HCT116 (cell line): ENCODE measurements around the gene PHF1.

Experiments
- POLR2A ChIP-seq: IDR thresholded peaks from 2 replicates; pipeline ENCODE4 v1.7.0; 2011; ENCODE audit warnings: borderline replicate concordance; ENCODE audit not compliant: insufficient read depth, insufficient read length; ENCODE audit errors: extremely low read depth
- TF ChIP-seq, protein P1 (sequence below), 3 experiments: fragments of 200-600 bp in 1 of 3; sonication (generic) in 1 of 3; IDR thresholded peaks in 2 of 3; conservative IDR thresholded peaks in 1 of 3; 2 replicates each; pipeline ENCODE4 v1.5.1; 2012 to 2017; ENCODE audit warnings: low read depth in 2 of 3, low read length in 2 of 3, antibody characterized with exemption in 1 of 3, borderline replicate concordance in 1 of 3, control low read depth in 1 of 3, mild to moderate bottlenecking in 1 of 3, mixed read lengths in 1 of 3, mixed run types in 1 of 3, moderate library complexity in 1 of 3; ENCODE audit not compliant: insufficient read depth in 1 of 3

- TF ChIP-seq, protein P1, sequence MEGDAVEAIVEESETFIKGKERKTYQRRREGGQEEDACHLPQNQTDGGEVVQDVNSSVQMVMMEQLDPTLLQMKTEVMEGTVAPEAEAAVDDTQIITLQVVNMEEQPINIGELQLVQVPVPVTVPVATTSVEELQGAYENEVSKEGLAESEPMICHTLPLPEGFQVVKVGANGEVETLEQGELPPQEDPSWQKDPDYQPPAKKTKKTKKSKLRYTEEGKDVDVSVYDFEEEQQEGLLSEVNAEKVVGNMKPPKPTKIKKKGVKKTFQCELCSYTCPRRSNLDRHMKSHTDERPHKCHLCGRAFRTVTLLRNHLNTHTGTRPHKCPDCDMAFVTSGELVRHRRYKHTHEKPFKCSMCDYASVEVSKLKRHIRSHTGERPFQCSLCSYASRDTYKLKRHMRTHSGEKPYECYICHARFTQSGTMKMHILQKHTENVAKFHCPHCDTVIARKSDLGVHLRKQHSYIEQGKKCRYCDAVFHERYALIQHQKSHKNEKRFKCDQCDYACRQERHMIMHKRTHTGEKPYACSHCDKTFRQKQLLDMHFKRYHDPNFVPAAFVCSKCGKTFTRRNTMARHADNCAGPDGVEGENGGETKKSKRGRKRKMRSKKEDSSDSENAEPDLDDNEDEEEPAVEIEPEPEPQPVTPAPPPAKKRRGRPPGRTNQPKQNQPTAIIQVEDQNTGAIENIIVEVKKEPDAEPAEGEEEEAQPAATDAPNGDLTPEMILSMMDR (IDR thresholded peaks at IDR 0.05 in 2 of 3, conservative IDR thresholded peaks at IDR 0.05 in 1 of 3; ENCODE audit: borderline replicate concordance in 1 of 3, insufficient read depth in 1 of 3, low read depth in 2 of 3, low read length in 2 of 3) = no peak
- TF ChIP-seq POLR2A = no peak
These were observed 28.3 kb downstream of the PHF1 start for GRCh38 chr6:33438978-33439594.
